Lower leg skin (tissue), 4 donors: Measurements from ENCODE around the gene KIT. TPM values are rescaled to one million over a fixed set of nuclear protein-coding genes. Genes with fewer than 3 reads are reported as not detected.
"Not testable (repeated sequence)": the region's sequence is repeated elsewhere in the genome, so short reads cannot be mapped to it uniquely, and the experiment has no call there.

ENCODE experiments used
- DNase-seq, 2 donors: peaks; one replicate each; pipeline ENCODE4 v3.0.0-alpha.2; 2019; ENCODE audit warnings: low spot score in 2 of 2
- H3K4me3 ChIP-seq: fragments of 200-600 bp; sonication (generic); 2 replicates; pipeline ENCODE4 v1.5.1; 2017; ENCODE audit warnings: mild to moderate bottlenecking, low read depth; ENCODE audit not compliant: poor library complexity, severe bottlenecking
- CTCF ChIP-seq, 3 donors: fragments of 450-650 bp; IDR thresholded peaks; one replicate each; pipeline ENCODE4 v1.5.1; 2016; ENCODE audit warnings: antibody characterized with exemption in 3 of 3, mild to moderate bottlenecking in 3 of 3, moderate library complexity in 2 of 3
- POLR2A ChIP-seq, 2 donors: fragments of 450-650 bp; IDR thresholded peaks; one replicate each; pipeline ENCODE4 v1.6.1; 2016 to 2017; ENCODE audit warnings: antibody characterized with exemption in 2 of 2, mild to moderate bottlenecking in 1 of 2, moderate library complexity in 1 of 2
- WGBS, 2 donors: methylation state at CpG; one replicate each; pipeline ENCODE4 v1.1.5; 2018; 5-methylcytosine and 5-hydroxymethylcytosine counted together
- intact Hi-C: fragments of 100-400 bp; cut with DNase I; formaldehyde crosslinking; loops from one replicate; pipeline ENCODE4 v1.15.0; 2023; ENCODE audit warnings: low total_unique reads
- total RNA-seq, 4 donors: library from RNA; depleted of rRNA; stranded (reverse); fragments of >200 nt; gene quantifications; one replicate each; pipeline ENCODE4 v1.1.0, GENCODE V29; 2016

Gene KIT
- total RNA-seq, 4 donors from 2014 or later = 26.1 to 54.7 (median 36.2) TPM

GRCh38 chr4:54632537-54632936 lies 25.2 kb upstream of the KIT start:
- H3K4me3 ChIP-seq = no peak overlapping the region
- intact Hi-C loops = no loop called here
- TF ChIP-seq POLR2A (IDR thresholded peaks at IDR 0.05) = no peak
- no peak for TF ChIP-seq CTCF (IDR thresholded peaks at IDR 0.05)
- 96 to 98% methylated on average over 19 to 27 of the region's 29 CpGs for WGBS, 2 donors
- no peak for DNase-seq

GRCh38 chr4:54633102-54633740 lies 24.5 kb upstream of the KIT start:
- WGBS, 2 donors = 87 to 91% methylated on average over 18 of the region's 18 CpGs
- H3K4me3 ChIP-seq, DNase-seq, intact Hi-C loops: not testable (repeated sequence)

GRCh38 chr4:54635318-54635717 lies 22.4 kb upstream of the KIT start:
- H3K4me3 ChIP-seq = no peak overlapping the region
- 85 to 89% methylated on average over 3 of the region's 3 CpGs for WGBS, 2 donors
- intact Hi-C loops = no loop called here
- TF ChIP-seq CTCF (IDR thresholded peaks at IDR 0.05) (no peak), POLR2A (IDR thresholded peaks at IDR 0.05) (no peak)
- no peak for DNase-seq

- no peak overlapping the region for H3K4me3 ChIP-seq
- no peak for TF ChIP-seq CTCF (IDR thresholded peaks at IDR 0.05)
- no peak for TF ChIP-seq POLR2A (IDR thresholded peaks at IDR 0.05)
- WGBS, 2 donors = 67 to 74% methylated on average over 4 of the region's 4 CpGs
- intact Hi-C loops = no loop called here
- no peak for DNase-seq
Measured at GRCh38 chr4:54637325-54637724, 20.4 kb upstream of the KIT start.

- 88 to 90% methylated on average over 9 of the region's 9 CpGs for WGBS, 2 donors
- intact Hi-C loops, H3K4me3 ChIP-seq, DNase-seq: not testable (repeated sequence)
Measured at GRCh38 chr4:54641101-54641500, 16.7 kb upstream of the KIT start.

GRCh38 chr4:54643172-54643571 lies 14.6 kb upstream of the KIT start:
- 59 to 72% methylated on average over 5 of the region's 5 CpGs for WGBS, 2 donors
- TF ChIP-seq CTCF (IDR thresholded peaks at IDR 0.05) = no peak
- no peak for TF ChIP-seq POLR2A (IDR thresholded peaks at IDR 0.05)

More at GRCh38 chr4:54643172-54643571, 14.6 kb upstream of the KIT start:
- intact Hi-C loops = no loop called here
- no peak for DNase-seq
- no peak overlapping the region for H3K4me3 ChIP-seq
